ENCODE measurements around the gene DRD4.

Gene DRD4

DNA sequence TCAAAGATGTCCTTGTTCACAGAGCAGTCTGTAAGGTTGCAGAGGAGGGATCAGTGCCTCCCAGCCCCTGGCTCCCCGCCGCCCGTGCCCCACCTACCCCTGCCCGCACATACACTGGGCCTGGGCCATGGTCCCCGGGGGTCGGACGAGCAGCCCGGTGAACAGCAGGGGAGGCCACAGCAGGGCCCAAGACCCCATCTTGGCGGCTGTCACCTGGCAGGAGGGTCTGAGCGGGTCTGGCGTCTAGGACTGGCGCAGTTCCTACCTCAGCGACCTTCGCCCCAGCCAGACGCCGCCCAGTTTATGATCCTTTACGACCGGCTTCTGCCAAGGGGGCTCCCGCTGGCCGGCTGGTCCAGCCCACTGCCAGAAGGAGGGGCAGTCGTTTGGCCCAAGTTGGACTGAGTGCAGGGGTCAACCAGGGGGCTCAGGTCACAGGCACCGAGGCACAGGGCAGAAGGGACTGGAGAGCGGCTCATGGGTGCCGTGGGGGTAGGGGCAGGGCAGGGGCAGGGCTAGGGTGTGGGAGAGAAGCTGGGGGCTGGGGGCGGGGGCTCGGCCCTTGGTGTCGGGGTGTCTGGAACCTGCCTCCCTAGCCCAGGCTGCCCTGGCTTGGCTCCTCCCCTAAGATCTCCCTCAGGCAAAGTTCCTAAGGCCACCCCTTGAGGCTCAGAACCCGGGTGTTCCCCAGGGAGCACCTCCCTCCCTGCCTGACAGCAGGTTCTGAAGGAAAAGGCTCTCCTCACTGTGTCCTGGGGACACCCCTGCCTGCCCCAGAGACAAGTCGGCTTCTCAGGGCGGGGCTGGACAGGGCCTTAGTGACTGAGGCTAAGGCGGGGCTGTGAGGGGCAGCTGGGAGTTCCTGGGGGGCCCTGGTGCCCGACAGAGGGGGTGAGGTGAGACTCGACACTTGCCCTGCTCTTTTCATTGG, 12.1 kb upstream of the DRD4 start, which contains the start of gene CDHR5:
CDHR5 (minus strand) TSS at position 251 of the 931 bp plus-strand sequence; CDS start at position 198, 53 bp downstream.
- peak within 1 kb of the TSS; percentile 20 for H4K91ac ChIP-seq (ENCODE audit: low read length)
- peaks cover 2% of the 10 kb centered on the region for H3K79me1 ChIP-seq (replicated peaks; ENCODE audit: low read length, poor library complexity, severe bottlenecking)
- H3K18ac ChIP-seq (ENCODE audit: low read depth in 1 of 2, low read length in 2 of 2): no peak within 1 kb of the TSS
- H3K14ac ChIP-seq (ENCODE audit: low read length in 2 of 2): no peak within 1 kb of the TSS
- no peak within 1 kb of the TSS for H3K27ac ChIP-seq (ENCODE audit: low read length, poor library complexity, severe bottlenecking)
- no peak within 1 kb of the TSS for H2BK5ac ChIP-seq (ENCODE audit: low read depth, low read length, poor library complexity, severe bottlenecking)
- peaks cover 27% of the 10 kb centered on the region for H3K4me1 ChIP-seq (ENCODE audit: control insufficient read depth, insufficient read depth, low read depth, low read length)
- no peak within 1 kb of the TSS for H2BK15ac ChIP-seq (ENCODE audit: low read depth, poor library complexity, severe bottlenecking)
- H2AK5ac ChIP-seq (ENCODE audit: low read length, severe bottlenecking): no peak within 1 kb of the TSS
- no peak within 1 kb of the TSS for H3K9ac ChIP-seq (ENCODE audit: low read length)
- H2BK12ac ChIP-seq (ENCODE audit: low read length in 2 of 2): no peak within 1 kb of the TSS
- H3K23ac ChIP-seq (ENCODE audit: low read length in 2 of 2): no peak within 1 kb of the TSS
- H3K4me2 ChIP-seq (ENCODE audit: low read length, poor library complexity, severe bottlenecking): no peak within 1 kb of the TSS
- no peaks in the 10 kb centered on the region for H3K9me3 ChIP-seq (ENCODE audit: control insufficient read depth, low read length)
- H2AFZ ChIP-seq (ENCODE audit: low read depth, low read length): no peak within 1 kb of the TSS
- WGBS: 78% methylated on average over 33 of the region's 33 CpGs
- H2BK120ac ChIP-seq (ENCODE audit: low read depth, low read length): no peak within 1 kb of the TSS
- no peak within 1 kb of the TSS for H4K8ac ChIP-seq (ENCODE audit: low read length)
- H3K4ac ChIP-seq (ENCODE audit: low read depth in 1 of 2, low read length in 2 of 2): no peak within 1 kb of the TSS
- no peak within 1 kb of the TSS for H3K4me3 ChIP-seq (ENCODE audit: insufficient read depth in 1 of 2, low read depth in 1 of 2, low read length in 2 of 2)
- H3K36me3 ChIP-seq (ENCODE audit: control insufficient read depth in 1 of 2, insufficient read depth in 2 of 2, low read depth in 1 of 2, low read length in 2 of 2): peaks cover 0 to 49% of the 10 kb centered on the region in 2 experiments
- no peak for DNase-seq
- peaks cover 18% of the 10 kb centered on the region in 2 experiments for H3K27me3 ChIP-seq (ENCODE audit: control insufficient read depth in 1 of 2, insufficient read depth in 1 of 2, low read length in 2 of 2)

DNA sequence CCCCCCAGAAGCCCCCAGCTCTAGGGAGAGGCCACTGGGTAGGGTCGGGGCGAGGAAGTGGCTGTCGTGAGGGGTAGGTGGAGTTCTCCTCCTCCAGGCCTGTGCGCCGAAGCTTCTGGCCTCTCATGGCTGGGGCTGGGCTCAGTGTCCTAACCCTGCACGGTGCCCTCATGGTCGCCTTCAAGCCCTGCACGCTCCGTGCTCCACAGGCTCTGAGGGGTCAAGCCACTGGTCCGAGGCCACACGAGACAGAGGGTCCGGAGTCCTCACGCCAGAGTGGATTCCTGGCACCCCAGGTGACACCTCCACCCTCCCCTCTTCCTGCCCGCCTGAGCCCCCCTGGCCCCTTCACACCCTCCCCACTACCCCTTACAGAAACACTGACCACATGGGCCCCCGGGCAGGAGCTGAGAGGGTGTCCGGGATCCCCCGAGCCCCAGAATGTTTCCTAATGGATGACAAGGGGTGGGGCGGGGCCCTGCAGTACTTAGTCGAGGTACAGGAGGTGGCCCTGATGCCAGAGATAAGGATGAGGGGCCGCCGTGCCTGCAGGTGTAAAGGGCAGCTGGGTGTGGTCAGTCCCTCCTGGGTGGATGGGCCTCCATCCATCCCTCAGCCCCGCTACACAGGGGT, 11.3 kb upstream of the DRD4 start:
- Histone ChIP-seq H3K27ac (ENCODE audit: low read length, poor library complexity, severe bottlenecking) (no peak overlapping the region), H3K4me2 (ENCODE audit: low read length, poor library complexity, severe bottlenecking) (no peak overlapping the region), H2AK5ac (ENCODE audit: low read length, severe bottlenecking) (no peak overlapping the region), H3K4ac (ENCODE audit: low read depth in 1 of 2, low read length in 2 of 2) (no peak overlapping the region), H3K4me1 (ENCODE audit: control insufficient read depth, insufficient read depth, low read depth, low read length) (peaks cover 27% of the 10 kb centered on the region), H3K9ac (ENCODE audit: low read length) (no peak overlapping the region), H2BK15ac (ENCODE audit: low read depth, poor library complexity, severe bottlenecking) (no peak overlapping the region), H3K18ac (ENCODE audit: low read depth in 1 of 2, low read length in 2 of 2) (no peak overlapping the region), H3K27me3 (ENCODE audit: control insufficient read depth in 1 of 2, insufficient read depth in 1 of 2, low read length in 2 of 2) (peaks cover 18% of the 10 kb centered on the region in 2 experiments), H3K4me3 (ENCODE audit: insufficient read depth in 1 of 2, low read depth in 1 of 2, low read length in 2 of 2) (no peak overlapping the region), H4K91ac (ENCODE audit: low read length) (peak overlapping the region; percentile 20), H3K9me3 (ENCODE audit: control insufficient read depth, low read length) (no peaks in the 10 kb centered on the region), H3K23ac (ENCODE audit: low read length in 2 of 2) (no peak overlapping the region), H2BK120ac (ENCODE audit: low read depth, low read length) (no peak overlapping the region), H3K36me3 (ENCODE audit: control insufficient read depth in 1 of 2, insufficient read depth in 2 of 2, low read depth in 1 of 2, low read length in 2 of 2) (peaks cover 0 to 46% of the 10 kb centered on the region in 2 experiments), H2BK5ac (ENCODE audit: low read depth, low read length, poor library complexity, severe bottlenecking) (no peak overlapping the region), H3K14ac (ENCODE audit: low read length in 2 of 2) (no peak overlapping the region), H2AFZ (ENCODE audit: low read depth, low read length) (no peak overlapping the region), H3K79me1 (replicated peaks; ENCODE audit: low read length, poor library complexity, severe bottlenecking) (peaks cover 2% of the 10 kb centered on the region), H2BK12ac (ENCODE audit: low read length in 2 of 2) (no peak overlapping the region), H4K8ac (ENCODE audit: low read length) (no peak overlapping the region)
- WGBS: 86% methylated on average over 20 of the region's 22 CpGs
- no peak for DNase-seq

DNA sequence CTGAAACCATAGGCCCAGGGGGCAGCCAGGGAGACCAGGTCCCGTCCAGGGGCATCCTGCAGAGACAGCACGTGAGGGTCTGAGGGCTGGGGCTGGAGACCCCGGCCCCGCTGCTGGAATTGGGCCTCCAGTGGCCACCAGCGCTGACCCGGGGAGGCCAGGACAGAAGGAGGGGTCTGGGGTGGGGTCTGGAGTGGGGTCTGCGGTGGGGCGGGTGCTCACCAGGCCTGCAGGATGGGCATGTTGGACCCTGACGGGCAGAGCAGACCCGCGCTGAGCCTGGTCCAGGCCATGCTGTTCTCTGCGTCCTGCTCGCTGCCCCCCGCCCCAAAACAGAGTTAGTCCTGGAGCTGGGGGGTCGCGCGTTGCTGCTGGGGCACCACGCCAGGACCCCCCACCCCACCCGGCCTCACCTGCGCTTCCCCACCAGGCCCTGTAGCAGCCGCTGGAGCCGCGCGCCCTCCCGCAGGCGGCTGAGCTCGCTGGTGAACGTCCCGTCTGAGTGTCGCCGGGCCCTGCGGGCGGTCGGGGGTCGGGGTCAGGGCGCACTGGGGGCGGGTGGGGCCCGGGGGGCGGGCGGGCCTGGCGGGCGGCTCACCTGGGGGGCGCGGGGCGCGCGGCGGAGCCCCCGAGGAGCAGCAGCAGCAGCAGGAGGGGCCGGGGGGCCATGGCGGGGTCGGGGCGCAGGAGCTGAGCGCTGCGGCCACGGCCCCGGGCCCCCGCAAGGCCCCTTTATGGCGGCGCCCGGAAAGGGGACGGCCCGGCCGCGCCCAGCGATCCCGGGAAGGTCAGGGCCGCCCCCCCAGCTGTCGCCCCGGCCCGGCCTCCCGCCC, 10.4 kb upstream of the DRD4 start, which contains the start of gene SCT:
SCT (minus strand) TSS at position 707 of the 833 bp plus-strand sequence; CDS start at position 669, 38 bp downstream.
- peak within 1 kb of the TSS; percentile 25 for H4K91ac ChIP-seq (ENCODE audit: low read length)
- no peak within 1 kb of the TSS for H3K4ac ChIP-seq (ENCODE audit: low read depth in 1 of 2, low read length in 2 of 2)
- H3K9me3 ChIP-seq (ENCODE audit: control insufficient read depth, low read length): no peaks in the 10 kb centered on the region
- peaks cover 0 to 36% of the 10 kb centered on the region in 2 experiments for H3K36me3 ChIP-seq (ENCODE audit: control insufficient read depth in 1 of 2, insufficient read depth in 2 of 2, low read depth in 1 of 2, low read length in 2 of 2)
- no peak within 1 kb of the TSS for H3K14ac ChIP-seq (ENCODE audit: low read length in 2 of 2)
- 36% methylated on average over 28 of the region's 72 CpGs for WGBS
- H3K4me3 ChIP-seq (ENCODE audit: insufficient read depth in 1 of 2, low read depth in 1 of 2, low read length in 2 of 2): no peak within 1 kb of the TSS
- peaks cover 2% of the 10 kb centered on the region for H3K79me1 ChIP-seq (replicated peaks; ENCODE audit: low read length, poor library complexity, severe bottlenecking)
- DNase-seq: no peak
- H2BK15ac ChIP-seq (ENCODE audit: low read depth, poor library complexity, severe bottlenecking): no peak within 1 kb of the TSS
- H2BK5ac ChIP-seq (ENCODE audit: low read depth, low read length, poor library complexity, severe bottlenecking): no peak within 1 kb of the TSS
- peak within 1 kb of the TSS in 1 of 2 experiments; percentile 59 for H3K23ac ChIP-seq (ENCODE audit: low read length in 2 of 2)
- H3K18ac ChIP-seq (ENCODE audit: low read depth in 1 of 2, low read length in 2 of 2): peak within 1 kb of the TSS in 1 of 2 experiments; percentile 21
- H3K27me3 ChIP-seq (ENCODE audit: control insufficient read depth in 1 of 2, insufficient read depth in 1 of 2, low read length in 2 of 2): peaks cover 18% of the 10 kb centered on the region in 2 experiments
- no peak within 1 kb of the TSS for H2AFZ ChIP-seq (ENCODE audit: low read depth, low read length)
- no peak within 1 kb of the TSS for H3K9ac ChIP-seq (ENCODE audit: low read length)
- no peak within 1 kb of the TSS for H4K8ac ChIP-seq (ENCODE audit: low read length)
- H3K4me2 ChIP-seq (ENCODE audit: low read length, poor library complexity, severe bottlenecking): no peak within 1 kb of the TSS
- peak within 1 kb of the TSS; percentile 56 for H2AK5ac ChIP-seq (ENCODE audit: low read length, severe bottlenecking)
- no peak within 1 kb of the TSS for H2BK120ac ChIP-seq (ENCODE audit: low read depth, low read length)
- H3K27ac ChIP-seq (ENCODE audit: low read length, poor library complexity, severe bottlenecking): no peak within 1 kb of the TSS
- peaks cover 23% of the 10 kb centered on the region for H3K4me1 ChIP-seq (ENCODE audit: control insufficient read depth, insufficient read depth, low read depth, low read length)
- H2BK12ac ChIP-seq (ENCODE audit: low read length in 2 of 2): no peak within 1 kb of the TSS
